Middle frontal gyrus (tissue), 1 donor: ENCODE measurements around the gene SCGB3A1.

Source experiments
- DNase-seq: peaks from one replicate; pipeline ENCODE4 v3.0.0-alpha.2; 2015; ENCODE audit warnings: low spot score; ENCODE audit errors: extremely low spot score

Gene SCGB3A1

DNA sequence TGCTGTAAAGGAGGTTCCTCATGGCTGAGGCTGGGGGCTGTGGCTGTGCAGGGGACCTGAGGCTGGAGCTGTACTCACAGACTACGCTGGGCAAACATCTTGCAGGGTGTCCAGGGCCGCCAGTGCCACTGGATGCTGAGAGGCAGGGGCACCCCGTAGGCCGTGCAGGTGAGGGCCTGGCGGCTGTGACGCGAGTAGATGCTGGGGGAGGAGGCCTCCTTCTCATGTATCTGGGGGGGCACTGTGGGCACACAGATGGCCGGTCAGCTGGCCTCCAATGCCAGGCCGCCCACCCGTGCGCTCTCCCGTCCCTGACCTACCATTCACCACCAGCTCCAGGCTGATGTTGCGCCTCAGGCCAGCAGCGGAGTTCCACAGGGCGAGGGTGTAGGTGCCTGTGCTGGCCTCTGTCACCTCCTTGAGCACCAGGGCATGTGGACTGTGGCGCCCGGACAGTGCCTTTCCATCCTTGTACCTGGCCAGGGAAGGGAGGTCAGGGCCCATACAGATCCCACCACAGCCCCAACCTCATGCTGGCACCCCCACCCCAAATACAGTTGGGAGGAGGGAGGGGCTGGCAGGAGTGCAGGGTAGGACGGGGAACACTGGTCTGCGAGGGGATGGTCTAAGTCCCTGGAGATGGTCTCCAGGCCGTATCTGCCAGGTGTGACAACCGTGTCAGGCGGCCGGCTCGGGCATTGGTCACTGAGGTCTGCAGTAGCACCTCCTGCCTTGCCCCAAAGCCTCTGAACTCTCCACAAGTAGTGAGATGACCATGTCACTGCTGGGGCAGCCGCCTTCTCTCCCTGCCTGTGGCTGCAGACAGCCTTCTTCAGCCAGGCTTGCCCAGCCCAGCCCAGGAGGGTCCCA lies 34.7 kb upstream of the SCGB3A1 start:
- DNase-seq = no peak

DNA sequence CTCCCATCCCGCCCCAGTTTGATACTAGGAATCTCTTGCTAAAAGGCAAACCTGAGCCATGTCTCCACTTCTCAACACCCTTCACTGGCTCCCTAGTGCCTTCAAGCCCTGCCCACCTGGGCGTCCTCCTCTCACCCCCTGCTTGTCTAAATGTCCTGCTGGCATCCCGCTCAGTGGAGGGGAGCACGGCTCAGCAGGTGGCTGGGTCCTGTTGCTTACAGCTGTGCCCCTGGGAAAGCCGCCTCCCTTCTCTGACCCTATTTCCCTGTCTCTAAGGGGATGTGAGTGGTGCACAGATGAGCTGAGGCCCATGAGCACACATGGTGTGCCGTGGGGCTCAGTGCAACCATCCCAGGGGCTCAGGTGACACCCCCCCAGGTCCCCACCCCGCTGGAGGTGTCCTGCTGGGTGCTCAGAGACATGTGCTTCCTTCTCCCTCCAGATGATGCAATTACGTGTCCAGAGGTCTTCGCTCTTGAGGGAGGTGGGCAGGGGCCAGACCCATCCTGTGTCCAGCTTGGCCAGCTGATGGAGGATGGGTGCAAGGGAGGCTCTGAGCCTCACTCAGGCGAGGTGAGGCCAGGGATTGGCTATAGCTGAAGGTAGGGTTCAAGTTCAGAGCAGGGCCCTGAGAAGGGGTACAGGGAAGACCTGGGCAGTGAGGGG lies 34.0 kb upstream of the SCGB3A1 start:
- DNase-seq = no peak

DNA sequence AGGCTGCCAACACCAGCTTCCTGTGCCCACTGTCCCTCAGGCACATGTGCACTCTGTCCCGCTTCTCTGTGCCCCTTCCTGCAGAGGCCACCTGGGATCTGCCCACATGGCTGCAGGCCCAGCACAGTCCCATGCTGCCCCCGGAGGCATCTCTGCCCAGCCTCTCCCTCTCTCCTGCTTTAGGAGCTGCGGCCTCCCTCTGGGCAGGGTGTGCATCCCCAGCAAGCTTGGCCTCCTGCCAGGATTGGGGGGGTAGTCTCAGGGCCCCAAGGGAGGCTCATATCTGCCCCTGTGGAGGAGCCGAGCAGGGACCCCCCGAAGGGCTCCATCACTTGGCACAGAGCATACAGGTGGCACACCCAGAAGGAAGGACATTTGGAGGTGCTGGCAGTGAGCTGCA lies 33.3 kb upstream of the SCGB3A1 start:
- no peak for DNase-seq

DNA sequence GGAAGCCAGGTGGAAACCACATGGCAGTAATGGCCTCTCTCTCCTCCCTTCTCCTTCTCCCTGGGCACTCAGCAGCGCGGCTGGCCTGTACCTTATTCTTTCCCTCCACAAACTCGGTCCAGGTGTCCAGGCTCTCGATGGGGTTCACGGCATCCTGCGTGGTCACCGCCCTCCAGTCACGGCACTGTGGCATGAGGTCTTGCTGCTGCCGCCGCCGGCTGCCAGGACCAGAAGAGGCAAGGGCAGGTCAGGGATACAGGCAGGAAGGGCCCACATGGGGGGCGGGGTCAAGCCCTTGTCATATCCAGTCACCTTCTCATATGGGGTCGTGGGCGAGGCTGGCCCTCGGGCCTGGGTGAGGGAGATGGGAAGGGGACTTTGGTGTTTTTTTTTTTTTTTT lies 32.5 kb upstream of the SCGB3A1 start:
- no peak for DNase-seq

DNA sequence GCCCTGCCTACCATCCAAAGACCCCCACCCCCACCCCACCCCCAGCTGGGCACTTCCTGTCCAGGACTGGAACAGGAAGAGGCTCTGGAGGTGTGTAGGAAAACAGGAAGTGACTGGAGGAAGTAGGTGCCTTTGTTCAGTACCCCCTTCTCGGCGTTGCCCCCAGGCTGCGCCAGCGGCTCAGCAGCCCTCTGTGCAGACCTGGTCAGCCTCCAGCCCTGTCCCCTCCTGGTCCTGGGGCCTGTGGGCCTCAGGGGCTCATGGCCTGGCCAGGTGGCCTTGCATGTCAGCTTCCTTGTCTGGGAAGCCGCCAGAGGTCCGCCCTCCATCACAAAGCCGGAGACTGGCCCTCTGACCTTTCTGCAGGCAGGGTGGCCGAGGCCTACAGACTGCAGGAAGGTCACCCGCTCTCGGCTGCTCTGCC lies 32.1 kb upstream of the SCGB3A1 start:
- no peak for DNase-seq

DNA sequence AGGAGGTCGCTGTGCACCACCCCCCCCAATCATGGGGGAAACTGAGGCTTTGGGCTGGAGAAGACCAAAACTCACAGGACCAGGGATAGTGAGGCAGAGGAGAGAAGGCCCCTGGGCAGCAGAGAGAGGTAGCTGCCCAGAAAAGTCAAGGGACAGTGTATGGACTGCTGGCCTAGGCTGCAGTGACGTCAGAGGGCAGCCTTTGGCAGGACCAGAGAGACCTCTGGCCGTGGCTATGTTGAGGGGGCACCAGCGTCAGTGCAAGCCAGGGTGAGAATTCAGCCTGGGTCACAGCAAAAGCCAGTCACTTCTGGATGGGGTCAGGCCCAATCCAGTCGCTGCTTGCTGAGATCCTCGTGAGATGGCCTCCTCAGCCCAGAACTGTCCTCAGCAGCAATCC lies 31.6 kb upstream of the SCGB3A1 start:
- no peak for DNase-seq

DNA sequence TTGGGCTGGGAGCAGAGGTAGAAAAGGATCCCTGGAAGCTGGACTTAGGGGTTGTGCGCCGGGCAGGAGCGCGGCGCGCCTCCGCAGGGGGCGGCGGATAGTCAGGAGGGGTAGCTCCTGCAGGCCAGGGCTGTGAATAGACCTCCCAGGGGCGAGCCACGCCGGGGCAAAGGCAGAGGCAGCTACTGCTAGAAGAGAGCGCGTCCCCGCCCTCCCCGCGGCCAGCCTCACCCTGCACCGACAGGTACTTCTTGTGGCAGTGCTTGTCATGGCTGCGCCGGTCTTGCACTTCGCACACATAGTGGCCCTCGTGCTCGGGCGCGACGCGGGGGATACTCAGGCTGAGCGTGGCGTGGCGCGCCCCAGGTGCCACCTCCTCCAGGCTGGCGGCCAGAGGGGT lies 30.0 kb upstream of the SCGB3A1 start:
- no peak for DNase-seq

DNA sequence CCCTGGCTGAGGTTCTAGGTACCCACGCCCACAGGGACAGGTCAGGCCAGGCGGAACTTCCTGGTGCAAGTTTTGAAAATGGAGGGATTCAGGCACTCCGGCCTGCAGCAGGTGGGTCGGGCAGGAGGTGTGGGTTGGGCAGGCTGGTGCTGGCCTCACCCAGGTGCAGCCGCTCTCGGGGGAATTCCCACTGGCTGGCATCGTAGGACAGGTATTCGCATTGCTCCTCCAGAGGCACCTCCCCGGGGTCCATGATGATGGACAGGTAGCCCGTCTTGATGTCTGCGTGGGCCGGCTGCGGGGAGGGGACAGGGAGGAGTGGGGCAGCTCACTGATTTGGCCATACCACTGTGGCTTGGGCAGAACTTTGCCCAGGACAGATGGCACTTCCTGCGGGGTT lies 28.7 kb upstream of the SCGB3A1 start:
- no peak for DNase-seq

DNA sequence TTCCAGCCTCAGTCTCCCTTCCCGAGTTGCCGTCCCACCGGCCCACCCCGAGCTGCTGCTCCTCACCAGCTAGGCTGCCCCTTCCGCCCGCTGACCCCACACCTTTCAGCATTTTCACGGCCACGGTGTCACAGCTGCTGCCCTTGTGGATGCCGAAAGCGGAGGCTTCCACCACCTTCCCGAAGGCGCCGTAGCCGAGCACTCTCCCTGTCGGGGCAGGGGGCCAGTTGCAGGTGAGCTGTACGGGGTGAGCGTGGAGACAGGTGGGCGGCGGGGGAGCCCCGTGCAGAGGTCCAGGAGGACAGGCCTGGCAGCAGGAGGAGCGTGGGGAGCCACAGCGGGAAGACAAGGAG lies 28.2 kb upstream of the SCGB3A1 start:
- no peak for DNase-seq

DNA sequence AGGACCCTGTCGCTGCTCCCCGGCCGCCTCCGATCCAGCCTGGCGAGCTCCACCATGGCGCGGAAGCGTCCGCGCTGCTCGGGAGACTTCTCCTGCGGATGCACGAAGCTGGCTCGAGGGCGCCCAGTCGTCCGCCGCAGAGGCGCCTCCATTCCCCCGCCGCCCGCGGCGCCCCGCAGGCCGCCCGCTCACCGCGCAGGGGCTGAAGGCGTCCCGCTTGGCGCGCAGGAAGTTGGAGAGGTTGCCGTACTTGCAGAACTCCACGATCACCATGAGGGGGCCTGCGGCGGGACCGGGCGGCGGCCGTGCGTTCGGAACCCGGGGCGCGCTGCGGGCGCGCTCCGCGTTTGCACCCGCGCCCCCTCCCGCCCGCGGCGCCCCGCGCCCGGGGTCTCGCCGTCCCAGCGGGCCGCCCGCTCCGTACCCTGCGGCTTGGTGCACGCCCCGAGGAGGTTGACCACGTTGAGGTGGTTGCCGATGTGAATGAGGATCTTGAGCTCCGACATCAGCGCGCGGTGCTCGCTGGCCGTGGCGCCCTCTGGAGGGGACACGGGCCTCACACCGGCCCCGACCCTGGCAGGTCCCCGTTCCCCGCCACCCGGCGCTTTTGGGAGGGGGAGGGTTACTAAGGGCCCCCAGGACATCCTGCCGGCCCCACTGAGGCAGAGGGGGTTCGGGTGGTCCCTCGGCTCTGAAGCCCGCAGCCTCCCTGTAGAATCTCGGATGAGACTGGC lies 27.7 kb upstream of the SCGB3A1 start:
- DNase-seq = no peak

DNA sequence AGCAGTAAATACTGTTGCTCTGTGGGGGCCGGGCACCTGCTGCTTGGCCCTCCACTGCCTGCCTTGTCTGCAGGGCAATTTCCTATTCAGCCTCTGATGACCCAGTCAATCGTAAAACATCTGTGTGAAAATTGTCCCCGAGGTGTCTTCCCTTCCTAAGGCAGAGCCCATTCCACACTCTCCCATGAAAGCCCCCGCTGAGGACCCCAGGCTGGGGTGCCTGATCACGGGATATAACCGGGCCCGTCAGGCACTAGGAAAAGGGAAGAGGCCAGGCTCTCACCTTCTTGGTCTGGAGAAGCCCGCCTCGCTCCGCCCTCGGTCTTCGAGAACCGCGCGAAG lies 27.2 kb upstream of the SCGB3A1 start:
- no peak for DNase-seq

DNA sequence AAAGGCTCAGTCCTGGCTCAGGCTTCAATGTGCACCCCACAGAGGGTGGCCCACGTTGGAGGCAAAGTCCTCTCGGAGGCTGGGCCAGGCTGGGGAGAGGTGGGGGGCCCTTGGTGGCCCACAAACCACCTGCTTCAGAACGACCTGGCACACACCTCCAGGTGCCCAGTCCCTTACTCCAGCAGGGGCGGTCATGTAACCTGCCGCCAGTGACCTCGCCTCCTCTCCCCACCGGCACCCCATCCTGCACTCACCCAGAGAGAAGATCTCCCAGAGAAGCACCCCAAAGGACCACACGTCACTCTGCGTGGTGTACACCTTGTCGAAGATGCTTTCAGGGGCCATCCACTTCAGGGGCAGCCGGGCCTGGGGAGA lies 22.5 kb upstream of the SCGB3A1 start:
- DNase-seq = no peak

DNA sequence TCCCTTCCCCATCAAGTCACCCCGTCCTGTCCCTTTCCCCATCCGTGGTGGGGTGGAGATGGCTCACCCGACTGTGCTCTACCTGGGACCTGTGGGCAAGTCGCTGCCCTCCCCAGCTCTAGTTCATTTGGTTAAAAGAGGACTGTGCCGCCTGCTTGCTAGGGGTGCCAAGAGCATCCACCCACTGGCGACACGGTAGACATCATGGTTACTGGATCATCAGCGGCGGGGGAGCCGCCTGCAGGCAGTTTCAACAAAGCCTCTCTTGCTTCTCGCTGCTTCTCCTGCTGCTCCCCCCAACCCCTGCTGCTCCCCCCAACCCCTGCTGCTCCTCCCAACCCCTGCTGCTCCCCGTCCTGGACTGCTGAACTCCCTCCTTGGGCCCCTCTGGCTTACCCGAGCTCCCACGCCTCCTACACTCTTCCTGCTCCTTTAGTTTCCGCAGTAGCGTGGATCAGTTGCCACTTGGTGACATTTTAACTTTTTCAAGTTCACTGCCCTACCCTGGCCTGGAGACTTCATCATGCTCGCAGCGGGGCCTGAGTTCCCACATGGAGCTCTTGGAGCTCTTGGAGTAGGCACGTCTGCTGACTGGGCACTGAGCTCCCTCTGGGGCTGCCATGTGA lies 22.0 kb upstream of the SCGB3A1 start:
- no peak for DNase-seq

DNA sequence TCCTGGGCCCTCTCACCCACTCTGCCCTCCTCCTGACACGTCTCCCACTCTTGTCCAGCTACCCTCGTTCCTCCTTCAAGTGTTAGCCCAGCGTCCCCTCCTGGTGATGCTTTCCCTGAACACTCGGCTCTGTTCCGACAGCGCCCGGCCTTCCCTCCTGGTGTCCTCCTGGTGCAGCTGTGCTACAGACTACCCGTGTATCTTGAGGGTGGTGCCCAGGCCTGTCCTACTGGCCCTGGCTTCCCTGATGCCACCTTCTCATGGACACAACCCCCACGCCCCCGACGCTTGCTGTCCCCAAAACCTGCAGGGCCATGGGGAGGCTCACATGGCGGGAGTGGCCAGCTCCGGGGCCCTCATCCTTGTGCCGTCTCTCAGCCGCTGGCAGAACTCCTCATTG lies 21.4 kb upstream of the SCGB3A1 start:
- DNase-seq = no peak

DNA sequence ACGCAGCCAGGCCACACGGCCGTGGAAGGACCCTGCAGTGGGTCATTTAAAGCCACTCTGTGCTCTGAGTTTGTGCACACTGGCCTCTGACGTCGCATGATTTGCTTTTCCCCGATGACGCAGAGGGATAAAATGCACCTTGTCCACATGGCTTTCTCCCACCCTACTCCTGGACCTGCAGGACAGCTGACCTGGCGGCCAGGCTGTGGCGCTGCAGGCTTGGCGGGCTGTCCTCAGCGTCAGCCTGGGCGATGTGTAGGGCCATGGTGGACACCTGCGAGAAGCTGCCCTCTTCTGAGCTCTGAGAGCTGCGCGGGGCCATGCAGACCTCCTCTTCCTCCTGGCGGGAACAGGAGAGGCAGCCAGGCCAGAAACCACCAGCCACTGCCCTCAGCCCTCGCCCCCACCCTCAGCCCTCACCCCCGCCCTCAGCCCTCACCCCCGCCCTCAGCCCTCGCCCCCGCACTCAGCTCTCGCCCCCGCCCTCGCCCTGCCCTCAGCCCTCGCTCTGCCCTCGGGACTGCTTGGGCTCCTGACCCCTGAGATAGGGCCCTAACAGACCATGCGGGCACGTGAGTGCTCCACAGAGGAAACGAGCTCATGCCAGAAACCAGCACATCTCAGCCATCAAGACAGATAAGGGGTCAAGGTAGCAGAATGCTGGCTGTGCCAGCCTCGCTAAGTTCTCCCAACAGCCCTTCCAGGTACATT lies 20.0 kb upstream of the SCGB3A1 start:
- no peak for DNase-seq

DNA sequence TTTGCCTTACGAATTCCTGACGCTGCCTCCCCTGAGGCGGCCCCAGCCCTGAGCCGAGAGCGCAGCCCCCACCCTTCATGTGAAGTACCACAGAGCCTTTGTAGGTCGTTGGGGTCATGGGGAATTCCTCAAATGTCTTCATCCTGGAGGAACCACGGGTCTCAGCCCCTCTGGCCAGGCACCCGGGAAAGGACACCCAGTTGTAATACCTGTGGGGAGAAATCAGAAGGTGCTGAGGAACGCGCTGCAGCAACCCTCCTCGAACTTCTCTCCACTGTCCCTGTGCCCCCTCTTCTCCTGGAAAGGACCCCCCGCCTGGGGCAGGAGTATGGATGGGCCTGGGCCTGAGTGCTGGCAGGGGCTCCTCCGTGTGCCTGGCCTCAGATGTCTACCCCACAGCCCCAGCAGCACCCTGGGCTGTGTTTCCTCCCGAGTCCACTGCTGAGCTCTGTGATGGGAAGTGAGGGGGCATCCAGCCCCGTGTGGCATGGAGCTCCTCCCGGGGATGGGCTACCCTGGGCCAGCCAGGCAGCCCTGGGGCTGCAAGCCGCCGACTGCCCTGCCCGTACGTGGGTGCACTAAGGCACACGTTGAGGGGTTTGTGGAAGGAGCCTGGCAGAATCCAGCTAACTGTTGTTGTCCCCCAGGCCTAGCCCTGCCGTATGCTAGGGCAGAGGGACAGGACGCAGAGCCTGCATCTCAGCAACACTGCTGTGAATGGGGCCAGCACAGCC lies 18.7 kb upstream of the SCGB3A1 start:
- DNase-seq = no peak

DNA sequence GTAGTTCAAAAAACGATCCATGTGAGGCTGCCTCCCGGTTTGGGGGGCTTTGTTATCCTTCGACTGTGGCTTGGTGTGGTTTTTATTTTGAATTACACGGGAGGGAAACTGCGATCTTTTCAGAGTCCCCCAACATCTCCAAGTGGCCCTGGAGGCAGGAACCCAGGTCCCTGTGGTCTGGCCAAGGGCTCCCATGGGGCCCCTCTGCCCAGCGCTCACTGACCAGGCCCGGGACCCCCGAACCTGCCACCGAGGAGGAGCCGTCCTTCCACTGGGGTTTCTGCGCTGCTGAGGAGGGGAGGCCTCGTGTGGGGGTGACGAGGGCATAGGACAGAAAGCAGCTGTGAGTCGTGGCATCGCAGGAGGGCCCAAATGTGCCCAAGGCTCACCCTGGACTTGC lies 18.1 kb upstream of the SCGB3A1 start:
- DNase-seq = no peak

DNA sequence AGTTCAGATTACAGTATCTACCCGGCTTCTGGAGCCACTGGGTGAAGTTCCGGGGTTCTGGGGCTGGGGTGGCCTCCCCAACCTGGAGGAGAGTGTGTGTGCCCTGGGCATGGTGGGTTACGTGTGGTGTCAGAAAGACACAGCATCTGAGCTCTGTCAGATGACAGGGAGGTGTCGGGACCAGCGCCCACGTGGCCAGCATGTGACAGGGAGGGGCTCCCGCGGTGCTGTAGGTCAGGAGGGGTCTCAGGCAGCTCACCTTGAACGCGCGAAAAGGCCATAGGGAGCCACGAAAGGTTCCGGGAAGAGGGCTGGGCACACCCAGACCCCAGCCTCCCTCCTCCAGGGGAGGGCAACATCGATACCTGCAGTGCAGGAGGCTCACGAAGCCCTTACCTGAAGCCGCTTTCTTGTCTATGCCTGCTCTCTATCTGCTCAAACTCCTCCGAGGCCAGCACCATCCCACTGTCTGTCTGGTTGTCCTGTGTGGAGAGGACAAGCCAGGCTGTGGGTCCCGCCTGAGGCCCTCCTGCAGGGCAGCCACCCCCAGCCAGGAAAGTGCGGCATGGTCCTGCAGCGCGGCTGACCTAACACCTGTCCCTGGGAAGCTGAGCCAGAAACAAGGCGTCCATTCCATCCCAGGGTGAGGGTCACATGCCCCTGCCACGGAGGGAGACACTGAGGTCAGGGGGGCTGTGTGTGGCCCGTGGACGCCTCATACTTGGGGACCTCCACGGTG lies 17.4 kb upstream of the SCGB3A1 start:
- no peak for DNase-seq

DNA sequence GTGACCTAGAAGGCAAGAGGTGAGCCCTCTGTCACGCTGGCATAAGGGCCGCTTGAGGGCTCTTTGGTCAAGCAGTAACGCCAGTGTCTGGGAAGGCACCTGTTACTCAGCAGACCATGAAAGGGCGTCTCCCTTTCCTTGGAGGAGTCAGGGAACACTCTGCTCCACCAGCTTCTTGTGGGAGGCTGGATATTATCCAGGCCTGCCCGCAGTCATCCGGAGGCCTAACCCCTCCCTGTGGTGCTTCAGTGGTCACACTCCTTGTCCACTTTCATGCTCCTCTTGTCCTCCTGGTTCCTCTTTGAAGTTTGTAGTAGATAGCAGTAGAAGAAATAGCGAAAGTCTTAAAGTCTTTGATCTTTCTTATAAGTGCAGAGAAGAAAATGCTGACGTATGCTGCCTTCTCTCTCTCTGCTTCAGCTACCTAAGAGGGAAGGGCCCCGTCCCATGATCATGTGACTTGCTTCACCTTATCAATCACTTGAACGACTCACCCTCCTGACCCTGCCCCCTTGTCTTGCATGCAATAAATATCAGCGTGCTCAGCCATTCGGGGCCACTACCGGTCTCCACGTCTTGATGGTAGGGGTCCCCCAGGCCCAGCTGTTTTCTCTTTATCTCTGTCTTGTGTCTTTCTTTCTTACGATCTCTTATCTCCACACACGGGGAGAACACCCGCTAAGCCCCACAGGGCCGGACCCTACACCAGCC lies 16.7 kb upstream of the SCGB3A1 start:
- DNase-seq = no peak
